SJSA1 (cell line): ENCODE measurements around the gene TNS1. TPM values are rescaled to one million over a fixed set of nuclear protein-coding genes. Genes with fewer than 3 reads are reported as not detected.

Source experiments
- DNase-seq, 2 experiments: peaks; one replicate each; pipeline ENCODE4 v3.0.0-alpha.2; 2015 to 2020; ENCODE audit warnings: low spot score in 2 of 2, low read depth in 1 of 2
- H3K27ac ChIP-seq: fragments of 250-450 bp; sonication (Bioruptor Pico); 2 replicates; pipeline ENCODE4 v1.5.1; 2020; ENCODE audit warnings: mild to moderate bottlenecking, moderate library complexity
- H3K27me3 ChIP-seq: fragments of 250-450 bp; sonication (Bioruptor Pico); replicated peaks from 2 replicates; pipeline ENCODE4 v1.5.1; 2020; ENCODE audit warnings: mild to moderate bottlenecking, moderate library complexity
- H3K36me3 ChIP-seq: fragments of 250-450 bp; sonication (Bioruptor Pico); 2 replicates; pipeline ENCODE4 v1.5.1; 2020; ENCODE audit warnings: mild to moderate bottlenecking
- H3K4me1 ChIP-seq: fragments of 250-450 bp; sonication (Bioruptor Pico); replicated peaks from 2 replicates; pipeline ENCODE4 v1.6.1; 2021; ENCODE audit warnings: mild to moderate bottlenecking
- H3K4me3 ChIP-seq: fragments of 250-450 bp; sonication (Bioruptor Pico); 2 replicates; pipeline ENCODE4 v1.5.1; 2020; ENCODE audit warnings: mild to moderate bottlenecking
- H3K9me3 ChIP-seq: fragments of 250-450 bp; sonication (Bioruptor Pico); replicated peaks from 2 replicates; pipeline ENCODE4 v1.5.1; 2020; ENCODE audit warnings: mild to moderate bottlenecking
- total RNA-seq: library from RNA; depleted of rRNA; stranded (reverse); fragments of >200 nt; shearing (Covaris generic); gene quantifications from 2 replicates; pipeline ENCODE4 v1.2.3, GENCODE V29; 2014

TNS1 gene
- total RNA-seq, 1 experiment from 2014 or later, result 9.8 TPM

DNA sequence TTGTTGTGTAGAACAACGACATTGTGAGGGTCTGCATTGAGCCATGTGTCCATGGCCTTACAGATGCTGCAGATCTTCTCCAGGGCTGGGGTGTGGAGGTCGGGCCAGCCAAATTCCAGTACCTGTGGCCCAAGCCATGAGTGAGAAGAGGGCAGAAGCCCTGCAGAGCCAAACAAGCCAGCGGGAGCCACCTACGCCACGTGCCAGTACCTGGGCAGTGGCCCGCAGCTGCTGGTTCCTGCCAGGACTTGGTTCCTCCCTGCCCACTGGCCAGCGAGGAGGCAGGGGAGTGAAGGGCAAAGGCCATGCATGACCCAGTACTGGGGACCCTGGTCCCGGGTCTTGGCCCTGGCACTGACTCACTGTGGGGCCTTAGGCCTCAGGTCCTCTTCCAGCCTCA, 109.4 kb downstream of the TNS1 start:
- Histone ChIP-seq H3K36me3 (peaks cover 64% of the 10 kb centered on the region), H3K4me1 (no peaks in the 10 kb centered on the region)
- DNase-seq, result no peak

GRCh38 chr2:217892560-217892959, 110.2 kb downstream of the TNS1 start:
- Histone ChIP-seq H3K9me3 (no peaks in the 10 kb centered on the region), H3K4me1 (no peaks in the 10 kb centered on the region), H3K27ac (no peak overlapping the region), H3K4me3 (no peak overlapping the region), H3K36me3 (peaks cover 62% of the 10 kb centered on the region), H3K27me3 (no peaks in the 10 kb centered on the region)
- DNase-seq, result no peak

More for the DNA sequence above, 109.4 kb downstream of the TNS1 start:
- Histone ChIP-seq H3K4me3 (no peak overlapping the region), H3K27ac (no peak overlapping the region), H3K27me3 (no peaks in the 10 kb centered on the region), H3K9me3 (no peaks in the 10 kb centered on the region)

GRCh38 chr2:217890445-217890844, 112.3 kb downstream of the TNS1 start:
- H3K4me3 ChIP-seq, result no peak overlapping the region
- no peaks in the 10 kb centered on the region for H3K9me3 ChIP-seq
- DNase-seq, result no peak
- no peak overlapping the region for H3K27ac ChIP-seq
- H3K4me1 ChIP-seq, result no peaks in the 10 kb centered on the region
- H3K27me3 ChIP-seq, result no peaks in the 10 kb centered on the region
- peaks cover 54% of the 10 kb centered on the region for H3K36me3 ChIP-seq

- Histone ChIP-seq H3K4me1 (no peaks in the 10 kb centered on the region), H3K36me3 (peaks cover 54% of the 10 kb centered on the region), H3K27ac (no peak overlapping the region), H3K9me3 (no peaks in the 10 kb centered on the region), H3K4me3 (no peak overlapping the region), H3K27me3 (no peaks in the 10 kb centered on the region)
- DNase-seq, result no peak
These were observed 113.1 kb downstream of the TNS1 start for GRCh38 chr2:217889656-217890055.

- no peak overlapping the region for H3K4me3 ChIP-seq
- H3K9me3 ChIP-seq, result no peaks in the 10 kb centered on the region
- no peaks in the 10 kb centered on the region for H3K27me3 ChIP-seq
- H3K36me3 ChIP-seq, result peaks cover 44% of the 10 kb centered on the region
- H3K27ac ChIP-seq, result no peak overlapping the region
- no peaks in the 10 kb centered on the region for H3K4me1 ChIP-seq
- DNase-seq, result no peak
These were observed 114.7 kb downstream of the TNS1 start for GRCh38 chr2:217887841-217888701.

DNA sequence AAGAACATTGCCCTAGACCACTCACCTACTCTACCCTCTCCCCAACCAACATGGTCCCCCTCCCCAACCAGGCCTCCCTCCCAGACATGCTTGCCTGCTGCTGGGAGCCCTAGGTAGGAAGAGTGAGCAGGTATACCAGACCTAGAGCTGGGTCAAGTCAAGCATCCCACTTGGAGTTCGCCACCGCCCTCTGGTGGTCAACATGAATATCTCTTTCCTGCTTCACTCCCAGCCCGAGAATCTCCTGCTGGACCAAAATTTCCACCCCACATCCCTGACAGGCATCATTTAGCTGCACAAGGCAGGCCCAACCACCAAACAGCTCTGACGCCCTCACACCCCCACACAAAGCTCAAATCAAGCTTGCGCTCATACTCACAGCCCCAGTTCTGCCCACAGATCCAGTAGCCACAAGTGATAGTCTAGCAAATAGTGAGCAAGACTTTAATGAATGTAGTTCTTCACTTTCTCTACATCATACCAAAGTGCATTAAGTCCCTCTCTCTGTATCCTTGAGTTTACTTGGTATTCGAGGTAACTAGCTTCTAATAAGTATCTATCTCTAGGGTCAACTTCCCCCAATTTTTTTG, 116.0 kb downstream of the TNS1 start:
- Histone ChIP-seq H3K27ac (no peak overlapping the region), H3K9me3 (no peaks in the 10 kb centered on the region), H3K36me3 (peaks cover 44% of the 10 kb centered on the region), H3K27me3 (no peaks in the 10 kb centered on the region), H3K4me1 (no peaks in the 10 kb centered on the region), H3K4me3 (no peak overlapping the region)
- peak; percentile 38 to 74 for DNase-seq

- DNase-seq, result no peak
- Histone ChIP-seq H3K27ac (no peak overlapping the region), H3K4me3 (no peak overlapping the region), H3K9me3 (no peaks in the 10 kb centered on the region), H3K27me3 (no peaks in the 10 kb centered on the region), H3K36me3 (peaks cover 42% of the 10 kb centered on the region), H3K4me1 (no peaks in the 10 kb centered on the region)
These were observed 116.7 kb downstream of the TNS1 start for GRCh38 chr2:217886091-217886490.

DNA sequence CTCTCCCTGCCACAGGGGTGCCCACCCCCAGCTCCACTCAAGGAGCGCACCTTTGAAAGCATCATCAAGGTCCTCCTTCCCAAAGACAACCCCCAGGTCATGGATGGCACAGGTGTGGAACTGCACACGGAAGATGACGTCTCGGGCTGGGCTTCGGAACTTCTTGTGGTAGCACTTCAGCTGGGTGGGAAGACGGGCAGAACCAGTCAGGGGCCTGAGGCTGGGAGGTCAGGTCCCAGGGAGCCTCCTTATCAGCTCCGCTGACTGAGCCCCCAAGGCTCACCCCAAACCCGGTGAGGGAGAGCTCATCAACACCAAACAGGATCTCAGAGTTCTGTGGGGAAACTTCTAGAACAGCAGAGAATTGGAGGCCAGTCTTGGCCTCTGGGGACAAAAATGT, 117.8 kb downstream of the TNS1 start:
- no peaks in the 10 kb centered on the region for H3K4me1 ChIP-seq
- no peak overlapping the region for H3K4me3 ChIP-seq
- peaks cover 38% of the 10 kb centered on the region for H3K36me3 ChIP-seq

DNA sequence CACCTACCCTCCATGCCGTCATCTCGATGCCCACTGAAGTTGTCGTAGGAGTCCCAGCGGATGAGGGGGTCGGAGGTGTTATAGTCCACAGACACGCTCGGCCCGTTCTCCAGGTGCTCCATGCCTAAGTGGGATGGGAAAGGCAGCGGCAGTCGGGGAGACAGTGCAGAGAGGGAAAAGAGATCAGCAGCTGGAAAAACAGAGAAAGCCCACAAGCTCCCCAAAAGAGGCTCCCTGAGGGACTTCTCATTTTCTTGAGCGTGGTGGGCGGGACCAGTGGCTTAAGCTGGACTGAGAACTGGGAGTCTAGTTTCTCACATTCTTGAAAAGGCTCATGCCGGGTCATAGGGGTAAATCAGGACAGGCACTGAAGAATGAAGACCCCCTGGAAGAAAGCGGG, 121.9 kb downstream of the TNS1 start:
- H3K4me1 ChIP-seq, result no peaks in the 10 kb centered on the region
- no peaks in the 10 kb centered on the region for H3K27me3 ChIP-seq
- DNase-seq, result no peak
- H3K9me3 ChIP-seq, result no peaks in the 10 kb centered on the region
- no peak overlapping the region for H3K27ac ChIP-seq
- no peak overlapping the region for H3K4me3 ChIP-seq
- H3K36me3 ChIP-seq, result peaks cover 15% of the 10 kb centered on the region

More for the DNA sequence above, 117.8 kb downstream of the TNS1 start:
- H3K9me3 ChIP-seq, result no peaks in the 10 kb centered on the region
- no peak for DNase-seq
- no peaks in the 10 kb centered on the region for H3K27me3 ChIP-seq
- no peak overlapping the region for H3K27ac ChIP-seq

GRCh38 chr2:217880287-217880889, 122.4 kb downstream of the TNS1 start:
- Histone ChIP-seq H3K9me3 (no peaks in the 10 kb centered on the region), H3K27ac (no peak overlapping the region), H3K27me3 (no peaks in the 10 kb centered on the region), H3K4me1 (no peaks in the 10 kb centered on the region), H3K36me3 (peaks cover 14% of the 10 kb centered on the region), H3K4me3 (no peak overlapping the region)
- DNase-seq, result no peak

GRCh38 chr2:217878915-217879590, 123.7 kb downstream of the TNS1 start:
- no peaks in the 10 kb centered on the region for H3K27me3 ChIP-seq
- H3K36me3 ChIP-seq, result peaks cover 7% of the 10 kb centered on the region
- no peaks in the 10 kb centered on the region for H3K4me1 ChIP-seq
- H3K27ac ChIP-seq, result no peak overlapping the region
- DNase-seq, result no peak
- H3K4me3 ChIP-seq, result no peak overlapping the region
- H3K9me3 ChIP-seq, result no peaks in the 10 kb centered on the region

DNA sequence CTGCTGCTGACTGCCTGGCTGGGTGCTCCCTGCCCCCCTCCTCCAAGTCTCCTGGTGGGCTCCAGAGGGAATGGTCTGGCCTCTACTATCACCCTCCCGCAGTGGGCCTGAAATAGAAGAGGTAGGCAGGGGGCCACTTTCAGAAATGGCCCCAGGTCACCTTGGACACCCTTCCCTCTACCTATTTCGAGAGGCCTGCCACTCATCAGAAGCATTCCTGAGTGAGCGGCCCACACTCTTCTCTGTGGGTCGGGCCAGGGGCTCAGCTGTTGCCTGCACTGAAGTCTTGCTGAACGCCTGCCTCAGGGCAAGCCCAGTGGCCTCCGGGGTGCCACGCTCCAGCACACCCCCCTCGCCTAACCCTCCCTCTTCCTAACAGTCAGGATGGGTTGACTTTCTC, 124.9 kb downstream of the TNS1 start:
- DNase-seq, result no peak
- H3K27me3 ChIP-seq, result no peaks in the 10 kb centered on the region
- H3K4me1 ChIP-seq, result no peaks in the 10 kb centered on the region
- peaks cover 7% of the 10 kb centered on the region for H3K36me3 ChIP-seq
- H3K27ac ChIP-seq, result no peak overlapping the region
- no peaks in the 10 kb centered on the region for H3K9me3 ChIP-seq
- H3K4me3 ChIP-seq, result no peak overlapping the region

DNA sequence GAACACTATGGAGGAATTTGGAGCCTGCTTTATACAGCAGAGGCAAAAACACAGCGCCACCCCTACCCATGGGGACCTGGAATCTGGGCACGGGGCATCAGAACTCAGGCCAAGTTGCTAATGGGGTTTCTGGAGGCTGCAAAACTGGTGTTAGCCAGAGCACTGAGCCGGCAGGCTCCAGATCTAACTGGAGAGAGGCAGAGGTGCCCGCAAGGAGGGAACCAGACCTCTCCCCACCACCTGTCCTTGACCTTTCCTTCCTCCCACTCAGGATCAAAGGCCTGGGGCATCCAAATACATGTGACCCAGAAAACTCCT, 126.6 kb downstream of the TNS1 start:
- Histone ChIP-seq H3K9me3 (no peaks in the 10 kb centered on the region), H3K36me3 (peaks cover 7% of the 10 kb centered on the region), H3K27me3 (no peaks in the 10 kb centered on the region), H3K4me1 (no peaks in the 10 kb centered on the region), H3K27ac (no peak overlapping the region), H3K4me3 (no peak overlapping the region)
- DNase-seq, result no peak
